Activated CD4-positive, alpha-beta memory T cell treated with anti-CD3 and anti-CD28 coated beads for 36 hours (primary cell): ENCODE measurements around the gene TMEM196. TPM values are rescaled to one million over a fixed set of nuclear protein-coding genes. Genes with fewer than 3 reads are reported as not detected.

Experiments
- CTCF ChIA-PET: fragments of 350-600 bp; sonication (Branson Sonifier 250); formaldehyde crosslinking; loops from one replicate; lab custom pipeline; 2021; ENCODE audit warnings: antibody characterized with exemption, inconsistent platforms; lab: Charles Lee
- POLR2A ChIA-PET: fragments of 350-600 bp; sonication (Branson Sonifier 250); formaldehyde crosslinking; loops from one replicate; lab custom pipeline; 2021; ENCODE audit warnings: antibody characterized with exemption; lab: Charles Lee
- DNase-seq: peaks from one replicate; pipeline ENCODE4 v3.0.0-alpha.2; 2020
- H3K27ac Mint-ChIP-seq: one replicate; pipeline ENCODE4 v1.8.0; 2021; ENCODE audit warnings: mixed read lengths
- H3K27me3 Mint-ChIP-seq: one replicate; pipeline ENCODE4 v1.8.0; 2021; ENCODE audit warnings: mixed read lengths
- H3K36me3 Mint-ChIP-seq: one replicate; pipeline ENCODE4 v1.8.0; 2021; ENCODE audit warnings: mixed read lengths
- H3K4me1 Mint-ChIP-seq: one replicate; pipeline ENCODE4 v1.8.0; 2021; ENCODE audit warnings: low read depth, mixed read lengths
- H3K4me3 Mint-ChIP-seq: one replicate; pipeline ENCODE4 v1.8.0; 2021; ENCODE audit warnings: mild to moderate bottlenecking, mixed read lengths
- H3K9me3 Mint-ChIP-seq: one replicate; pipeline ENCODE4 v1.8.0; 2021; ENCODE audit warnings: mixed read lengths
- intact Hi-C: fragments of 100-400 bp; cut with micrococcal nuclease; formaldehyde crosslinking; loops from one replicate; pipeline ENCODE4 v1.15.1; 2023
- microRNA-seq: library from miRNA; unstranded; fragments of <30 nt; microRNA quantifications from one replicate; pipeline ENCODE4 v1.2.0, GENCODE V29; 2022; ENCODE audit warnings: borderline number of aligned reads, borderline microRNAs expressed, borderline replicate concordance
- total RNA-seq, 2 experiments: library from RNA; stranded (reverse); gene quantifications; one replicate each; pipeline ENCODE4 v1.2.3, GENCODE V29; 2021

Gene TMEM196
- total RNA-seq, 2 experiments from 2014 or later, result not detected

DNA sequence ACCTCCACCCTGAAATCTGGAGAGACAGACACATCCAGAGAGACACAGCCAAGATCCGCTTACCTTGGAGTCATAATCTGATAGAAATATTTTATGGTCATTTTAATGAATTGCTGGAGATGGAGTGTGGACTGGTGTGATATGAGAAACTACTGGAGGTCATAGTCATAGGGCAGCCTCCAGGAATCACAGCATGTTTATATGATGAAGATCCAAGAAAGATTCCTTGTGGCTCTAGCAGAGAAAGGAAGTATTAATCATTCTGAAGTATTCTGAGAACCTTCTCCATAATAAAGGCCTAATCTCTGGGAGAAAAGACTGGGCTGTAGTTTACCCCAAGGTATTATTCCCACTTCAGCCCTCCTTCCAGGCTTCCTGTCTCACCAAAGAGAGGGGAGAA is 102.6 kb downstream of the TMEM196 start:
- ChIA-PET CTCF (no interaction called here), POLR2A (no interaction called here)
- H3K27ac Mint-ChIP-seq, result no peak overlapping the region
- DNase-seq, result no peak
- H3K4me3 Mint-ChIP-seq, result no peak overlapping the region
- intact Hi-C loops, result no loop called here
- H3K4me1 Mint-ChIP-seq, result no peaks in the 10 kb centered on the region
- no peaks in the 10 kb centered on the region for H3K36me3 Mint-ChIP-seq
- no peaks in the 10 kb centered on the region for H3K9me3 Mint-ChIP-seq
- H3K27me3 Mint-ChIP-seq, result no peaks in the 10 kb centered on the region

Small RNA genes within 50 kb of the gene (microRNA-seq; reads per million reads assigned to microRNA genes)
- not detected for gene MIR3146

Other genes with a start within 250 kb of the TMEM196 start
- 10 to 100 TPM; 20.0 to 21.9 TPM for gene POLR1F, start 64.6 kb downstream of the TMEM196 start, total RNA-seq